Measurements from ENCODE around the gene ROPN1L. TPM values are rescaled to one million over a fixed set of nuclear protein-coding genes. Genes with fewer than 3 reads are reported as not detected.

The ROPN1L gene
- total and polyA plus RNA-seq, 2 of the 13 experiments (the other 11 are each of a cell fraction or from before 2014, with no cell fraction given): not detected

GRCh38 chr5:10441083-10441991 is at the start of gene ROPN1L (continued):
- no peak for TF ChIP-seq NCOR1 (IDR thresholded peaks at IDR 0.05; ENCODE audit: borderline replicate concordance, low read length)
- no peak for TF ChIP-seq TEAD3 (CRISPR knock-in tag; optimal IDR thresholded peaks at IDR 0.05; ENCODE audit: borderline replicate concordance)
- no peak for TF ChIP-seq KAT2B (IDR thresholded peaks at IDR 0.05; ENCODE audit: borderline replicate concordance, low read depth, low read length)
- TF ChIP-seq IKZF4 (CRISPR knock-in tag; IDR thresholded peaks at IDR 0.05; ENCODE audit: borderline replicate concordance, low read depth, not compliant biosample characterization): peak; percentile 8
- no peak; the same call in 1 of the 2 replicates for TF ChIP-seq RAD21 (CRISPR knock-in tag; IDR thresholded peaks at IDR 0.05)
- TF ChIP-seq ZNF326 (CRISPR knock-in tag; IDR thresholded peaks at IDR 0.05; ENCODE audit: borderline replicate concordance): no peak
- no peak for TF ChIP-seq ZNF256 (CRISPR knock-in tag; conservative IDR thresholded peaks at IDR 0.05)
- TF ChIP-seq MLXIP (CRISPR knock-in tag; IDR thresholded peaks at IDR 0.05; ENCODE audit: borderline replicate concordance): no peak
- TF ChIP-seq XBP1 (CRISPR knock-in tag; IDR thresholded peaks at IDR 0.05): no peak
- TF ChIP-seq HMG20A (CRISPR knock-in tag; IDR thresholded peaks at IDR 0.05; ENCODE audit: borderline replicate concordance): no peak
- no peak for TF ChIP-seq ZNF557 (CRISPR knock-in tag; IDR thresholded peaks at IDR 0.05)
- no peak for TF ChIP-seq E2F1 (CRISPR knock-in tag; IDR thresholded peaks at IDR 0.05)
- TF ChIP-seq ATM (IDR thresholded peaks at IDR 0.05; ENCODE audit: borderline replicate concordance): no peak
- no peak for TF ChIP-seq XRCC5 (optimal IDR thresholded peaks at IDR 0.05; ENCODE audit: low read length)
- no peak for TF ChIP-seq HOXD1 (CRISPR knock-in tag; IDR thresholded peaks at IDR 0.05)
- TF ChIP-seq MAFG (CRISPR knock-in tag; IDR thresholded peaks at IDR 0.05): no peak
- TF ChIP-seq SPEN (CRISPR knock-in tag; IDR thresholded peaks at IDR 0.05; ENCODE audit: low read depth): peak; percentile 65
- TF ChIP-seq ZNF224 (CRISPR knock-in tag; IDR thresholded peaks at IDR 0.05): no peak
- no peak for TF ChIP-seq ZMYM2 (CRISPR knock-in tag; IDR thresholded peaks at IDR 0.05)
- TF ChIP-seq SP2 (CRISPR knock-in tag; IDR thresholded peaks at IDR 0.05): no peak
- TF ChIP-seq MXD3 (CRISPR knock-in tag; IDR thresholded peaks at IDR 0.05): peak; percentile 73; the same call in 1 of the 2 replicates
- no peak for TF ChIP-seq MYNN (CRISPR knock-in tag; IDR thresholded peaks at IDR 0.05; ENCODE audit: low read depth)
- TF ChIP-seq ZNF232 (CRISPR knock-in tag; IDR thresholded peaks at IDR 0.05; ENCODE audit: borderline replicate concordance): no peak
- TF ChIP-seq ZFP90 (CRISPR knock-in tag; IDR thresholded peaks at IDR 0.05; ENCODE audit: borderline replicate concordance): peak; percentile 39; the same call in 1 of the 2 replicates
- no peak for TF ChIP-seq REXO4 (CRISPR knock-in tag; IDR thresholded peaks at IDR 0.05; ENCODE audit: borderline replicate concordance)
- TF ChIP-seq GTF3A (CRISPR knock-in tag; conservative IDR thresholded peaks at IDR 0.05): no peak
- no peak for TF ChIP-seq KLF6 (CRISPR knock-in tag; IDR thresholded peaks at IDR 0.05)
- peak; percentile 77 for TF ChIP-seq PHF8 (CRISPR knock-in tag; IDR thresholded peaks at IDR 0.05)
